GM12878 (cell line): ENCODE data around the gene BCKDK. TPM values are rescaled to one million over a fixed set of nuclear protein-coding genes. Genes with fewer than 3 reads are reported as not detected.

Source experiments
- EGR1 ChIP-seq, 2 experiments: IDR thresholded peaks; 1 replicate in 1 of 2; 2 replicates in 1 of 2; pipeline ENCODE4 v1.6.1; 2011 to 2012; ENCODE audit warnings: low read depth in 2 of 2, low read length in 2 of 2, borderline replicate concordance in 1 of 2, mild to moderate bottlenecking in 1 of 2, moderate library complexity in 1 of 2
- EP300 ChIP-seq, 2 experiments: fragments of 150-350 bp in 1 of 2; IDR thresholded peaks; 2 replicates each; pipeline ENCODE4 v1.6.1; 2011 to 2012; ENCODE audit warnings: low read depth in 2 of 2, low read length in 2 of 2, borderline replicate concordance in 1 of 2, improper control_type of control experiment in 1 of 2, inconsistent platforms in 1 of 2; ENCODE audit not compliant: control insufficient read depth in 1 of 2
- EZH2 ChIP-seq: IDR thresholded peaks from 2 replicates; pipeline ENCODE4 v1.6.1; 2012; ENCODE audit warnings: low read depth, mild to moderate bottlenecking, control low read depth, inconsistent platforms, low read length, borderline replicate concordance; ENCODE audit not compliant: control insufficient read depth
- HDAC2 ChIP-seq: fragments of 200-600 bp; sonication (generic); IDR thresholded peaks from 2 replicates; pipeline ENCODE4 v1.6.1; 2017
- IKZF2 ChIP-seq, 2 experiments: fragments of 450-650 bp; IDR thresholded peaks; 2 replicates each; pipeline ENCODE4 v1.6.1; 2017; ENCODE audit warnings: mild to moderate bottlenecking in 2 of 2, moderate library complexity in 2 of 2
- KDM1A ChIP-seq: fragments of 200-600 bp; sonication (generic); IDR thresholded peaks from 2 replicates; pipeline ENCODE4 v1.6.1; 2016; ENCODE audit warnings: borderline replicate concordance
- MEF2B ChIP-seq: fragments of 450-650 bp; IDR thresholded peaks from 2 replicates; pipeline ENCODE4 v1.6.1; 2018; ENCODE audit warnings: mild to moderate bottlenecking, moderate library complexity; ENCODE audit not compliant: partially characterized antibody, poor library complexity, severe bottlenecking
- NBN ChIP-seq: fragments of 450-650 bp; IDR thresholded peaks from 2 replicates; pipeline ENCODE4 v1.6.1; 2016
- NFYB ChIP-seq: IDR thresholded peaks from 2 replicates; pipeline ENCODE4 v1.6.1; 2011; ENCODE audit warnings: low read depth, mild to moderate bottlenecking, low read length, improper control_type of control experiment, moderate library complexity; ENCODE audit not compliant: insufficient read depth
- POLR2A ChIP-seq: IDR thresholded peaks from 2 replicates; pipeline ENCODE4 v1.6.1; 2011; ENCODE audit warnings: low read depth, mild to moderate bottlenecking, low read length
- POLR2AphosphoS5 ChIP-seq: IDR thresholded peaks from 2 replicates; pipeline ENCODE4 v1.6.1; 2011; ENCODE audit warnings: mild to moderate bottlenecking, low read length, inconsistent platforms
- RAD51 ChIP-seq: fragments of 450-650 bp; IDR thresholded peaks from 2 replicates; pipeline ENCODE4 v1.6.1; 2016; ENCODE audit warnings: moderate library complexity, mild to moderate bottlenecking, inconsistent platforms
- RUNX3 ChIP-seq: IDR thresholded peaks from 2 replicates; pipeline ENCODE4 v1.6.1; 2012; ENCODE audit warnings: low read length, inconsistent platforms
- SP1 ChIP-seq: IDR thresholded peaks from one replicate; pipeline ENCODE4 v1.6.1; 2011; ENCODE audit warnings: low read depth, low read length
- SRF ChIP-seq, 2 experiments: IDR thresholded peaks; 2 replicates each; pipeline ENCODE4 v1.6.1; 2011; ENCODE audit warnings: low read depth in 2 of 2, low read length in 2 of 2, mild to moderate bottlenecking in 1 of 2, moderate library complexity in 1 of 2
- TCF12 ChIP-seq: IDR thresholded peaks from 2 replicates; pipeline ENCODE4 v1.6.1; 2011; ENCODE audit warnings: low read depth, mild to moderate bottlenecking, low read length
- ZNF207 ChIP-seq: fragments of 450-650 bp; IDR thresholded peaks from 2 replicates; pipeline ENCODE4 v1.6.1; 2014; ENCODE audit warnings: antibody characterized with exemption, mild to moderate bottlenecking, borderline replicate concordance
- ZNF384 ChIP-seq: IDR thresholded peaks from 2 replicates; pipeline ENCODE4 v1.6.1; 2012; ENCODE audit warnings: low read depth, mild to moderate bottlenecking, low read length, improper control_type of control experiment, borderline replicate concordance
- ZNF622 ChIP-seq: fragments of 450-650 bp; IDR thresholded peaks from 2 replicates; pipeline ENCODE4 v1.6.1; 2017; ENCODE audit warnings: mild to moderate bottlenecking, inconsistent platforms
- polyA plus RNA-seq, 11 experiments: library from polyadenylated mRNA; depleted of rRNA in 4 of 11; unstranded in 6 of 11; stranded (reverse) in 5 of 11; fragments of >200 nt; fragmentation: Nextera tagmentation in 4 of 11; fragmentation: Illumina TruSeq in 1 of 11; extraction: Ambion mirVana in 4 of 11; extraction: Trizol in 1 of 11; gene quantifications; 1 replicate in 1 of 11; 2 replicates in 10 of 11; pipeline versions ENCODE4 v1.2.1 to v1.2.3, GENCODE V29; 2011 to 2016; ENCODE audit warnings: inconsistent platforms in 2 of 11, missing spikeins in 2 of 11, low read depth in 1 of 11
- total RNA-seq, 4 experiments: library from RNA; depleted of rRNA in 3 of 4; stranded (reverse); fragments of >200 nt in 3 of 4; fragmentation: Illumina TruSeq in 1 of 4; extraction: Trizol in 1 of 4; gene quantifications; 2 replicates each; pipeline versions ENCODE4 v1.2.1 to v1.2.3, GENCODE V29; 2013 to 2021
- TF ChIP-seq, protein P1 (sequence below): fragments of 450-650 bp; IDR thresholded peaks from 2 replicates; pipeline ENCODE4 v1.6.1; 2017; ENCODE audit warnings: antibody characterized with exemption, mild to moderate bottlenecking, moderate library complexity
- TF ChIP-seq, protein P2 (sequence below): fragments of 450-650 bp; IDR thresholded peaks from 2 replicates; pipeline ENCODE4 v1.6.1; 2016; ENCODE audit warnings: mild to moderate bottlenecking
- TF ChIP-seq, protein P3 (sequence below): fragments of 450-650 bp; IDR thresholded peaks from 2 replicates; pipeline ENCODE4 v1.6.1; 2017; ENCODE audit warnings: mild to moderate bottlenecking, low read depth, inconsistent platforms; ENCODE audit not compliant: poor library complexity, severe bottlenecking
- TF ChIP-seq, protein P4 (sequence below): IDR thresholded peaks from 2 replicates; pipeline ENCODE4 v1.6.1; 2011; ENCODE audit warnings: low read depth, low read length, improper control_type of control experiment, borderline replicate concordance

The BCKDK gene
- total and polyA plus RNA-seq, 10 of the 15 experiments (the other 5 are each of a cell fraction or from before 2014, with no cell fraction given), result 0.68 to 56.6 (median 32.8) TPM

- no peak for TF ChIP-seq POLR2AphosphoS5
- TF ChIP-seq HDAC2, result no peak
- TF ChIP-seq, protein P1, sequence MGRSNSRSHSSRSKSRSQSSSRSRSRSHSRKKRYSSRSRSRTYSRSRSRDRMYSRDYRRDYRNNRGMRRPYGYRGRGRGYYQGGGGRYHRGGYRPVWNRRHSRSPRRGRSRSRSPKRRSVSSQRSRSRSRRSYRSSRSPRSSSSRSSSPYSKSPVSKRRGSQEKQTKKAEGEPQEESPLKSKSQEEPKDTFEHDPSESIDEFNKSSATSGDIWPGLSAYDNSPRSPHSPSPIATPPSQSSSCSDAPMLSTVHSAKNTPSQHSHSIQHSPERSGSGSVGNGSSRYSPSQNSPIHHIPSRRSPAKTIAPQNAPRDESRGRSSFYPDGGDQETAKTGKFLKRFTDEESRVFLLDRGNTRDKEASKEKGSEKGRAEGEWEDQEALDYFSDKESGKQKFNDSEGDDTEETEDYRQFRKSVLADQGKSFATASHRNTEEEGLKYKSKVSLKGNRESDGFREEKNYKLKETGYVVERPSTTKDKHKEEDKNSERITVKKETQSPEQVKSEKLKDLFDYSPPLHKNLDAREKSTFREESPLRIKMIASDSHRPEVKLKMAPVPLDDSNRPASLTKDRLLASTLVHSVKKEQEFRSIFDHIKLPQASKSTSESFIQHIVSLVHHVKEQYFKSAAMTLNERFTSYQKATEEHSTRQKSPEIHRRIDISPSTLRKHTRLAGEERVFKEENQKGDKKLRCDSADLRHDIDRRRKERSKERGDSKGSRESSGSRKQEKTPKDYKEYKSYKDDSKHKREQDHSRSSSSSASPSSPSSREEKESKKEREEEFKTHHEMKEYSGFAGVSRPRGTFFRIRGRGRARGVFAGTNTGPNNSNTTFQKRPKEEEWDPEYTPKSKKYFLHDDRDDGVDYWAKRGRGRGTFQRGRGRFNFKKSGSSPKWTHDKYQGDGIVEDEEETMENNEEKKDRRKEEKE, result no peak
- no peak for TF ChIP-seq KDM1A
- TF ChIP-seq MEF2B, result no peak
- no peak for TF ChIP-seq SRF (IDR thresholded peaks at IDR 0.05; ENCODE audit: low read depth in 2 of 2, low read length in 2 of 2)
- TF ChIP-seq ZNF384, result no peak
- TF ChIP-seq EZH2, result no peak
- TF ChIP-seq NBN, result 0 out of 2 replicates have a peak, but pooled peaks have one; percentile 55
- no peak for TF ChIP-seq RAD51
- TF ChIP-seq ZNF207, result peak; percentile 88
- peak in 1 of 2 experiments; percentile 50; a peak in 2 of 4 replicates for TF ChIP-seq IKZF2 (IDR thresholded peaks at IDR 0.05)
- TF ChIP-seq, protein P2, sequence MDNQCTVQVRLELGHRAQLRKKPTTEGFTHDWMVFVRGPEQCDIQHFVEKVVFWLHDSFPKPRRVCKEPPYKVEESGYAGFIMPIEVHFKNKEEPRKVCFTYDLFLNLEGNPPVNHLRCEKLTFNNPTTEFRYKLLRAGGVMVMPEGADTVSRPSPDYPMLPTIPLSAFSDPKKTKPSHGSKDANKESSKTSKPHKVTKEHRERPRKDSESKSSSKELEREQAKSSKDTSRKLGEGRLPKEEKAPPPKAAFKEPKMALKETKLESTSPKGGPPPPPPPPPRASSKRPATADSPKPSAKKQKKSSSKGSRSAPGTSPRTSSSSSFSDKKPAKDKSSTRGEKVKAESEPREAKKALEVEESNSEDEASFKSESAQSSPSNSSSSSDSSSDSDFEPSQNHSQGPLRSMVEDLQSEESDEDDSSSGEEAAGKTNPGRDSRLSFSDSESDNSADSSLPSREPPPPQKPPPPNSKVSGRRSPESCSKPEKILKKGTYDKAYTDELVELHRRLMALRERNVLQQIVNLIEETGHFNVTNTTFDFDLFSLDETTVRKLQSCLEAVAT, result no peak
- no peak for TF ChIP-seq ZNF622
- 0 out of 2 replicates have a peak, but pooled peaks have one; percentile 21 for TF ChIP-seq RUNX3
- peak in 1 of 2 experiments; percentile 66; a peak in 1 of 3 replicates for TF ChIP-seq EGR1 (IDR thresholded peaks at IDR 0.05; ENCODE audit: borderline replicate concordance in 1 of 2, low read depth in 2 of 2, low read length in 2 of 2)
- TF ChIP-seq SP1, result no peak
- TF ChIP-seq EP300 (IDR thresholded peaks at IDR 0.05; ENCODE audit: borderline replicate concordance in 1 of 2, control insufficient read depth in 1 of 2, low read depth in 2 of 2, low read length in 2 of 2), result no peak
- no peak for TF ChIP-seq NFYB
- TF ChIP-seq, protein P3, sequence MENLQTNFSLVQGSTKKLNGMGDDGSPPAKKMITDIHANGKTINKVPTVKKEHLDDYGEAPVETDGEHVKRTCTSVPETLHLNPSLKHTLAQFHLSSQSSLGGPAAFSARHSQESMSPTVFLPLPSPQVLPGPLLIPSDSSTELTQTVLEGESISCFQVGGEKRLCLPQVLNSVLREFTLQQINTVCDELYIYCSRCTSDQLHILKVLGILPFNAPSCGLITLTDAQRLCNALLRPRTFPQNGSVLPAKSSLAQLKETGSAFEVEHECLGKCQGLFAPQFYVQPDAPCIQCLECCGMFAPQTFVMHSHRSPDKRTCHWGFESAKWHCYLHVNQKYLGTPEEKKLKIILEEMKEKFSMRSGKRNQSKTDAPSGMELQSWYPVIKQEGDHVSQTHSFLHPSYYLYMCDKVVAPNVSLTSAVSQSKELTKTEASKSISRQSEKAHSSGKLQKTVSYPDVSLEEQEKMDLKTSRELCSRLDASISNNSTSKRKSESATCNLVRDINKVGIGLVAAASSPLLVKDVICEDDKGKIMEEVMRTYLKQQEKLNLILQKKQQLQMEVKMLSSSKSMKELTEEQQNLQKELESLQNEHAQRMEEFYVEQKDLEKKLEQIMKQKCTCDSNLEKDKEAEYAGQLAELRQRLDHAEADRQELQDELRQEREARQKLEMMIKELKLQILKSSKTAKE, result no peak
- peak; percentile 36; the same call in 1 of the 2 replicates for TF ChIP-seq POLR2A
- TF ChIP-seq TCF12, result peak; percentile 41; the same call in 1 of the 2 replicates
- TF ChIP-seq, protein P4, sequence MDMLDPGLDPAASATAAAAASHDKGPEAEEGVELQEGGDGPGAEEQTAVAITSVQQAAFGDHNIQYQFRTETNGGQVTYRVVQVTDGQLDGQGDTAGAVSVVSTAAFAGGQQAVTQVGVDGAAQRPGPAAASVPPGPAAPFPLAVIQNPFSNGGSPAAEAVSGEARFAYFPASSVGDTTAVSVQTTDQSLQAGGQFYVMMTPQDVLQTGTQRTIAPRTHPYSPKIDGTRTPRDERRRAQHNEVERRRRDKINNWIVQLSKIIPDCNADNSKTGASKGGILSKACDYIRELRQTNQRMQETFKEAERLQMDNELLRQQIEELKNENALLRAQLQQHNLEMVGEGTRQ, result no peak
Observed at GRCh38 chr16:31142109-31143010, 34.2 kb downstream of the BCKDK start (continued).
